UCSD-AML1 (cell line): ENCODE results near the gene CACNA2D3.

Experiments used
- DNase-seq: peaks from one replicate; lab custom pipeline; 2025; ENCODE audit not compliant: unreplicated experiment; lab: John Stamatoyannopoulos, UW

Gene CACNA2D3

DNA sequence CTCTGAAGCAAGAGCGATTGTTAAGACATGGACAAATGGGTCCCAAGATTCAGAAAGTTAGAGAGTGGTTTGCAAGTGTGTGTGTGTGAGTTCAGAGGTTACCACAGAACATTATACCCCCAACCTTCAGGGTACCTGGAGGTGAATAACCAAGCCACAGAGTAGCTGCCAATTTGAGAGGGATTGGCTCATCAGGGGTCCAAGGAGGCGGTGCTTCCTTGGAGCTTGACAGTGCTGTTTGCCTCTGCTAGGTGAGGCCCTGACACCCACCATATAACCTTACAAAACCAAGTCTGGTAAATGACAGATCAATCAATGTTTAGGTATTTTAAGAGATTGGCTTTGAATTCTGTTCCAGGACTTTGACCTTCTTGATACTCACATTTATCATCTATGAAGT, 769.8 kb downstream of the CACNA2D3 start:
- no peak for DNase-seq

DNA sequence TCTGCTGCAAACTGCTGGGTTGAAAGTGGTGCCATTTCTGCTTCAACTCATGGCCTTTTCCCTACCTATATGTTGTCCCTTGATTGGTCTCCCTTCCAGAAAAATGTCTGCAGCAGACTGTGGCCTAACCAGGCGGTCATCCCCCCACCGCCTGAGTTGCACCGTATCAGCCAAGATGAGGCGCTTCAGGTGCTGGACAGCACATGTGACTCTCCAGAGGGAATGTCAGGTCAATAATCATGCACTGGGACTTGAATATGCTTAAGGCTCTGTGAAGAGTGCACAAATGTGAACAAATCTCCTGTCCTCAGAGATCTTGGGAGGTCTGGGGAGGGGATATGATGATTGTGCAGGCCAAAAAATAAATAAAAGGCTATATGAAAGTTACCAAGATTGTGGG, 773.3 kb downstream of the CACNA2D3 start:
- no peak for DNase-seq

DNA sequence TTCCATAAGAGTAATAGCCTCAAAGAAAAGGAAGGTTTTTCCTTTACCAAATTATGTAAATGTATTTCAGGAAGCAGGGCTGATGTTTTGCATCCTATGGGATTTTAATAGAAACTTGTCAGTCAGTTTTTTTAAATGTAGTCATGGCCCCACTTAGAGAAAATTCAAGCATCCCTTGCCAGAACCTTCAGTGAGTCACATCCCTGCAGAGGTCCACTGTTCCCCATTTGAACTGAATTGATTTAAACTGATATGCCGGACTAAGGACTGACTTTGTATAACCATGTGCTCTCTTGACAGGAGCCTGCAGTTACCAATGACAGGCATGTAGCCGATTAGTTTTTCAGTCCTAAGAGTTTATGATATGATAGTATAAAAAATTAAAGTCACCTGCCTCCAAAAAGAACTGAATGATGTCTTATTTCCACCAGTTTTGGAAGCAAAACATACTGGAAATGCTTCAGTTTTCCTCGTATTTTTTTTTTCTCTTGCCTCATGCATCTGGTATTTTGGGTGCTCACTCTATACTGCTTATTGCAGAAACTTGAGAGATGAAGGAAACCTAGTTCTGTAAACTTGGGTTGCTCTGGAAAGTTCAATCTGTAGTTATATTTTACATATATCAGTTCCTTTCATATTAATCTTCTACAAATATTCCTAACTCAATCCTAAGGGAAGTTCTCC, 774.8 kb downstream of the CACNA2D3 start:
- DNase-seq, result no peak

- DNase-seq, result no peak
These were observed 776.9 kb downstream of the CACNA2D3 start for GRCh38 chr3:54899273-54899672.

GRCh38 chr3:54900838-54901591, 778.7 kb downstream of the CACNA2D3 start:
- DNase-seq, result no peak

- no peak for DNase-seq
These were observed 779.7 kb downstream of the CACNA2D3 start for GRCh38 chr3:54901906-54902685.

DNA sequence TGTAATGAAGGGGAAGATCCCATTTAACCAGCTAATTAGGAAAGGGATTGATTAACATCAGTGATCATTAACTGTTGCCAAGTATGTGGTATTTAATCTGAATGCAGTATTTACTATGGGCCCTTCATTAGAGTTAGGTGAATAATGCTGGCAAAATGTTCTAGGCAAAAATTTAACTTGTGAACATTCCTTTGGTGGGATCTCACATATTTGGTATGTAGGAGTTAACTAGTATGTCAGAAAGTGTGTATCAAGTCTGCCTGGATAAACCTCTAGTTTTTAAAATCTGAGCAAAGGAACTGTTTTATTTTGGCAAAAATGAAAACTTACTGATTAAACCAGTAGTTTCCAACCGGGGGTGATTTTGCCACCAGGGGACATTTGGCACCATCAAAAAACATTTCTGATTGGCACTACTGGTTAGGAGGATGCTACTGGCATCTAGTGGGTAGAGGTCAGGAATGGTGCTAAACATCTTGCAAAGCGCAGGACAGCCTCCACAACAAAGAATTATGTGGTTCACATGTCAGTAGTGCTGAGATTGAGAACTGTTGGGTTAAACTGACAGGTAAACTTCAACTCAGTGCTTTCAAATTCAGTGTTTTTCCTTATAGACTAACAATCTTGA, 783.0 kb downstream of the CACNA2D3 start:
- DNase-seq, result no peak

DNA sequence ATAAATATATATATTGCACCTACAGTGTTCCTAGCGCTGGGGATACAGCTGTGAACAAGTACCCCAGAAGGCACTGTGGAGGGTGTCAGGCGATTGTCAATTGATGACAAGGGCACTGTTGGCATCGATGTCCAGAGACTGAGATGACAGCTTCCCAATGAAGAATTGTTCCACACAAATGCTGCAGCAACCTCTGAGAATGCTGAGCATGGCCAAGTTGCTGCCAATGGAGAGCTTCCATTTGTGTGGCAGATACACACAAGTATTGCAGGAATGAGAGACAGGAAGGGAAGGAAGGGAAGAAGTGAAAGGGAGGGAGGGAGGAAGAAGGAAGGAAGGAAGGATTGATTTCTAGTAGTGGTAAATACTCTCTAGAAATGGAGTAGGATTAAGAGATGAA, 783.6 kb downstream of the CACNA2D3 start:
- DNase-seq, result no peak

GRCh38 chr3:54906763-54907162, 784.4 kb downstream of the CACNA2D3 start:
- no peak for DNase-seq

- DNase-seq, result no peak
These were observed 786.8 kb downstream of the CACNA2D3 start for GRCh38 chr3:54909191-54909590.

- no peak for DNase-seq
These were observed 791.8 kb downstream of the CACNA2D3 start for GRCh38 chr3:54914180-54914579.

DNA sequence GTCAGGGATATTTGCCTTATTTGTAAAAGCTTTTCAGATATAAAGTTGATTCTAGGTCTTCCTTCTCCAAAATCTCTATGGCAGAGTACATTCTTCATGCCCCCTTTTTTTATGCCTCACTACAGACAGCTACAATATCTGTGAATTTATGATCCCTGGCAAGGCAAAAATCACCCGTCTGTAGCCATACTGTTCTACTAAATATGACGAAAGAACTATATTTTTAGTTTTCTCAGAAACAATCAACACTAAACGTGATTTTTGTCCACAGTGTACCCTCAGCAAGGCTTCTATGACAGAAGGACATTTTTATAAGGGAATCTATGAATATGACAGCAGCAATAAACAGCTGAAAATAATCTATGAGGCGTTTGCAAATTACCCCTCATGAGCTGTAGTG, 792.8 kb downstream of the CACNA2D3 start:
- no peak for DNase-seq

DNA sequence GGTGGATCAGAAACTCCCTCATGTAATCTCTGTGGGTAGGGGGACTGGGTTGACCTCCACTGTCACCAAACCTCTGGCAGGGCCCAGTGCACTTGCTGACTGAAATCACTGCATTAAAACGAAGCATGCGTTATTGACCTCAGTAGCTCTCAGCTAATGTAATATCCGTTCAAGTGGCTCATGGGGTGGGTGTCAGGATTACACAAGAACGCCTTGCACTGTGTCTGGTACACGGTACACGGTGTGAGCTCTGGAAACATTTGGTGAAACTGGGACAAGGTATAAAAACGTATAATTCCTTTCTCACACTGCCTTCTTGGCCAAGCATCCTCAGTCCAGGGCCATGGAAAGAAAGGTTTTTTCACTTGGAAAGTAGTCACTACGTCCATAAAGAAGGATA, 793.6 kb downstream of the CACNA2D3 start:
- DNase-seq, result no peak

DNA sequence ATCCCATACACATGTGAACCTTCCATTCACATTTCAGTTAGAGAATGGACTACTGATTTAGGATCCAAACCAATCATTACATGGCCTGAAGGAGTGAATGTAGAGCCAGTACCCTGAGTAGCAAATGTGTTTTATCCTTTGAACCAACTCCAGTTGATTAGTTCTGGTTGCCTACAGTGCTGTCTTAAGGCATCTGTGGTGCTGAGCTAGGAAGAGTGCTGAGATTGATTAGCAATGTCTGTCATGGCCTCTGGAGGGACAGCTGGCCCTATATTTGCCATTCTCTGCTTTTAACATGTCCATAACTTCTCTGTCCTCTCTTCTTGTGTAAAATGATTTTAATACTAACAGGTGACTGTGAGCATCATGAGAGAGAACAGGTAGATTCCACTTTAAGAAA, 794.4 kb downstream of the CACNA2D3 start:
- DNase-seq, result no peak

DNA sequence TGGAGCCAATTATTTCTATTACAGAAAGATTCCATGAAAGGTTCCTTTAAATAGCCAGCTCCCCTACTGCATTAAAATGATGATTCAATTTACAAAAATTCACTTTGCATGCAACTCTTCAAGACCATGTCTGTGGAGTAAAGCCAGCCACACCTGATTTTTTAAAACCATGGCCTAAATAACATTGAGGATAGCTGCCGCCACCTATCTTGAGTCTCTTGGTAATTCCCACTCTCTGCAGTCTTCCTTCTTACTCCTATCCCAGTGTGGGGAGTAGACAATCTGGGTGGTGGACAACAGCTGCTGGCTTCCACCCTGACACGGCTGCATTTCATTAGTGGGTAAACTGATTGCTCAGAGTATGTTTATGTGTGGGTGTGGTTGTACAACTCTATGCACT, 794.8 kb downstream of the CACNA2D3 start:
- DNase-seq, result no peak

DNA sequence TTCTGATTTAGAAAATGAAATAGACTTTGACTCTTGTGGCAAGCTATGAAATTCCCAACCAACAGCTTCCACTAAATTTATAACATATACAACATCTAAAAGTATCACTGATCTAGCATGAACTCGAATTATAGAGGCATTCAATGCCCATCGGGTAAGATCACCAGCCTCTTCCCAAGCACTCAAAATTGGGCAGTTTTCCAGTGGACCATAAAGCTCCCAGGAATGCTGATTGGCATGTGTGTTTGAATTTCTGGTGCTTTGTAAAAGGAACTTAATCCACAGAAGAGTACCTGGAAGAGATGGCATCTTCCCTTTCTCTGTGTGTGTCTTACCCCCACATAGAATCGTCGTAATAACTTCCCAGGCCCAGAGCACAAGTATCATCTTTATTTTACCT, 795.5 kb downstream of the CACNA2D3 start:
- DNase-seq, result no peak

DNA sequence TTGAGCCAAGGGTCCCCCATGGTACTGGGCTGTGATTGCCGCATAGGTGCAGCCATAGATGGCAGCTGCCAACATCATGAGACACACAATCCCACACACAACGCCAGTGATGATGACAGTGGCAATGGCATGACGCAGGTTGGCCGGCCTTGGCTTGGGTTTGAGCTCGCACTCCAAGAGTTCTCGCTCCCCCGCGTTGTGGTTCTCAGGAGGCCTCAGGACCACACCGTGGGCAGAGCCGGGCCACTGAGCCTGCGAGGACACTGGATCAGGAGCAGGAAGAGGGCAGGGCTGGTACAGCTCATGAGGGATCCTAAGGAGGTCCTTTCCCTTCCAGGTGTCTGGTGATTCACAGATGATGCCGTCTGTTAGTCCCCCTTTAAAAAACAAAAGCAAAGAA, 796.2 kb downstream of the CACNA2D3 start:
- DNase-seq, result no peak

- DNase-seq, result no peak
These were observed 805.9 kb downstream of the CACNA2D3 start, which contains the start of gene LRTM1 for GRCh38 chr3:54928046-54928770. TSS of gene LRTM1 (minus strand) at chr3:54928059. CDS start at chr3:54927911, 148 bp downstream.

DNA sequence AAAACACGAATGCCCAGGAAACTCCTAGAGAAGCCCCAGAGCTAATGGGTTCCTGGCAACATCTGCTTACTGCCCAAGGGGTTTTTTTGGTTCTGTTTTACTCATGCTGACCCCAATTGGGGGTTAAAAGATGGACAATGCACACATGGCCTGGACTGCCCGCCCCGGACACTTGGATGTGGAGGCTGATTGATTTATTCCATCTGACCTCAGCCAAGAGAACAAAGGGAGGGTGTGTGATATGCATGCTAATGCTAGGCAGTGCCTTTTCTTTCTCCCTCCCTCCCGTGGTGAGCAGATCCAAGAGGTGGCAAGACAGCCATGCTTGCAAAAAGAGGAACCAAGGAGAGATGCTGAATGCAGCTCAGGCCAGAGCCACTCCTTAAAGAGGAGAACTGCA, 808.8 kb downstream of the CACNA2D3 start:
- DNase-seq, result no peak

DNA sequence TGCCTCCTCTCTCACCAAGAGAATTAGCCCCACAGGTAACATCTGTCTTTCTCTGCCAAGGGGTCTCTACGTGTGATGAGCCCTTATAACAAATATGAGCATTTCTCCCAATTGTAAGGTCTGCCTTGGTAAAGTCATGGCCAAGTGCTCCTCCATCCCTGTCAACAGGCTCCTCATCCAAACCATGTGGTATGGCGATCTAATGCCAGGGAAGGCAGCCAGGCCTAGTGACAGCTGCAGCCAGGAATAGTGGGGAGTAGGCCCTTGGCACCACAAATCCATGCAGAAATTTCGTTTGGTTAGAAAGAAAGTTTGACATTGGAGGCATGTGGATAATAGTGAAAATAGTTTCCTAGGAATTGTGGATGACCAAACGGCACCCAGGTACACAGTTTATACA, 810.3 kb downstream of the CACNA2D3 start:
- no peak for DNase-seq

DNA sequence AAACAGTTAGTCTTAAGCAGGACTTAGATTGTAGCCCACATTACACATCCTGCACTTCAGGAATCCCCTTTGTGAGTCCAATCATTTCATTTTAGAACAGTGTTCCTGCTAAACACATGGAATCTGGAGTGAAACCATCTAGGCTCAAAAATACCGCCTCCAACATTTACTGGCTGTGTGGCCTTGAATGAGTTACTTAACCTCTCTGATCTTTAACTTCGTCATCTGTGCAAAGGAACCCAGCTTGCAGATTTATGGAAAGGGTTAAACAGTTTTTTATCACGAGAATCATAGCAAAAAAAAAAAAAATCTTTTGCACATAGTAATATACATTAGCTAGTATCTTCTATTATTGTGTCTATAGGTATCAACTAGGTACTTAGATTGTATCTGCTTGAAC, 813.5 kb downstream of the CACNA2D3 start:
- no peak for DNase-seq
